UCSD-AML1 (cell line): ENCODE data around the gene EVI5.

Experiments
- DNase-seq: peaks from one replicate; lab custom pipeline; 2025; ENCODE audit not compliant: unreplicated experiment; lab: John Stamatoyannopoulos, UW

The EVI5 gene

DNA sequence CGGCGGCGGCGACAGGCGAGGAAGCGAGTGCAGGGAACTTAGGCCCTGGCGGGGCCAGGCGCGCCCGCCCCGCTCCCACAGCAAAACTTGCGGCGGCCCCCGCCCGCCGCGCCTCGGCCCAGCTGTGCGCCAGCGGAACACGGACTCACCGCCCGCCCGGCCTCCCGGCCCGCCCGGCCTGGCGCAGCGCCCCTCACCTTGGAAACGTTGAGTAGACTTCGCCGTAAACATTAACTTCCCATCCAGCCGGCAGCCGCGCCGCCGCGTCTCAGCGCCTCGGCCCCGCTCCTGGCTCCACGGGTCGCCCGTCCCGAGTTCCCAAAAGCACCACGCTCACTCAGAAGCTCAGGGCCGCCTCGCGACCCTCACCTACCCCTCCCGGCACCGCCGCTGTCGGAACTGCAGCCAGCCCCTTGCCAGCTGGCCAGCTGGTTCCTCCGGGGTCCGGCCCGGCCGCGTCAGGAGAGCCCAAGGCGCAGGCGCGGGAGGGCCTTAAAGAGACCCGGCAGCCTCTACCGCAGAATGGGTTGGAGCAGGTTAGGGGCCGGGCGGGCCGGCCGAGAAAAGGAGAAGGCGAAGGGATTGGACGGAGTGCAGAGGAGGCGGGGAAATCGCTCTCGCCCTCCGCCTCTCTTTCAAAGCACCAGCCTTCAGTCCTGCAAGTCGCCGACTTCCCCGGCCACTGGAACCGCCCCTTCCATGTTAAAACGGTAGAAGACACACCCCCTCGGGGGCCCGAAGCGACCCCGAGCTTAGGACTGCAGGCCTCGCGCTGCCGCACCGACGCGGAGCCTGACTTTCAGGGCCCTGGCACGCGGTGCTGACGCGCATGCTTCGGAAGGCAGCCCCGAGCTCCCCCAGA is at the start of gene EVI5:
TSS of gene EVI5 (minus strand) at position 470 of the 862 bp plus-strand sequence. CDS start 48,562 bp downstream, outside the sequence.
- peak; percentile 92 for DNase-seq

DNA sequence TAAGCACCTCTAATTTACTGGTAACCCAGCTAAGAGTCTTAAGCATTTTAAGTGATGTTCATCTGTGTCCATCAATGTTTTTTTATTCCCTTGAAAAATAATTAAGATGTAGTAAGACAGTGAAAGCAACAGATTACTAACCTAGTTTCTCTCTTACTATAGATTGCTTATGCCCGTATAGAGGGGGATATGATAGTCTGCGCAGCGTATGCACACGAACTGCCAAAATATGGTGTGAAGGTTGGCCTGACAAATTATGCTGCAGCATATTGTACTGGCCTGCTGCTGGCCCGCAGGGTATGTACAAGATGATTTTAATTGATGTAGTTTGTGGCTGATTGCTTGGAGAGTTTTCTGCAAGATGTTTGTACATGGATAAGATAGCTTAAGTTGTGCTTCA is 49.7 kb upstream of the EVI5 start:
- no peak for DNase-seq

DNA sequence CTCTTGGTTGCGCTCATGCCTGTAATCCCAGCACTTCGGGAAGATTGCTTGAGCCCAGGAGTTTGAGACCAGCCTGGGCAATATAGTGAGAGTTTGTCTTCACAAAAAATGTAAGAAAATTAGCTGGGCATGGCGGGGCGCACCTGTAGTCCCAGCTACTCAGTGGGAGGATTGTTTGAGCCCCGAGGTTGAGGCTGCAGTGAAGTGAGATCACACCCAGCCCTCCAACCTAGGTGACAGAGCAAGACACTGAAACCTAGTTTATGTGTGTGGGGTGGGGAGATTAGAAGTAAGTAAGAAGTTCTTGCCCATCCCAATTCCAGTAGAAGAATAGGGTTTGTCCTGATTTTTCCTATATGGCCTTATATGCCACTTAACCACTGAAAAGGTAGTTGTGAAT is 48.9 kb upstream of the EVI5 start:
- DNase-seq = no peak

DNA sequence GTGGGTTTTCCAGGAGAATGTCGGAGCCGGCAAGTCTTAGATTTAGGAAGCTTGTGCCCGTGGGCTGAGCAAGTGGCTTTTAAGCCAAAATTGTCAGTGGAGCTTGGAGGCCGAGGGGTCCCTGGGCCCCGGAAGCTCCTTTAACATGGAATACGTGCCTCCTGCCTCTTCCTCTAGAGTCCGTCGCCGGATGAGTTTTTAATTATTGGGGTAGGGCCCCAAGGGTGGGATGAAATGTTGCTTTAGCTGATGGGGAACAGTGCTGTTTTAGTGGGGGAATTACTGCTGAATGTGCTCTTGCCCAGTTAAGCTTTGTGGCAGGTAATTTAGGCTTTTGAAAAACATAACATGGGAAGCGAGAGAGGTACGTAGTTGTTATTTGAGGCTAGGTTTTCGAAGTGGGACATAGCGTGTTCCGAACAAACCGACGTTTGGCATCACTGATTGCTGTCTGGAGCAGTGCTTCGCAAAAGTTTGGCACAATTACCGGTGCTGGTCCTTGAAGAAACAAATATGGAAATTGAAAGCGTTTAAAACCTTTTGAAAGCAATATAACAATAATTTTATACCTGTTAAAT is 47.7 kb upstream of the EVI5 start:
- DNase-seq = no peak

DNA sequence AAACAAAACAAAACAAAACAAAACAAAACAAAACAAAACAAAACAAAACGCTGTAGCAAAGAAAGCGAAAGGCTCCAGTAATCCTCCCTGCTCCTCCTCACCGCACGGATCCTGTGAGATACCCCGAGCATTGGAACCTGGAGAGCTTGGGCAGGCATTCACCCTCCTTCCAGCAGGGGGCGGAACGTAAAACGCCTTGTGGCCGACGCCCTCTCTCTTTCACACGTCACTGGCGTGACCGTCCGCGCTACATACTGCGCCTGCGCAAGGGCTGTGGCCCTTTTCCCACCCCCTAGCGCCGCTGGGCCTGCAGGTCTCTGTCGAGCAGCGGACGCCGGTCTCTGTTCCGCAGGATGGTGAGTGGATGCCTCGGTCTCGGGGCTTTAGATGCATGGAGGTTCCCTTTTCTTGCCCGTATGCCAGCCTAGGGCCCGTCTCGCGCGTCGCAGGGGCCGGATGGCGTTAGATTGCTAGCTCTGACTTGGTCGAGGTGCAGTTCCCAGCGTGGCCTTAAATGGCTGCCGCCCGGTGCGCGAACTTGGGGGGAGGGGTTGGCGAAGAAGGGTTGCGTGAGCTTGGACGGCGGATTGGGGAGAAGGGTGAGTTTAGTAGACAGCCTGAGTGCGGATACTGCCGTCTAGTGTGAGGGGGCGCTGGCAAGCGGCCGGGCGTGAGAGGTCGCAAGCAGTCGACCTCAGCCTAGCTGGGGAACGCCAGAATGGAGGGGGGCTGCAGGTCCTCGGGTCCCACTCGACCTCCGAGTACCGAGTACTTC is 47.0 kb upstream of the EVI5 start, which contains the start of gene RPL5:
TSS of gene RPL5 (plus strand) at position 279 of the 775 bp plus-strand sequence. CDS start at position 354, 75 bp downstream.
- peak; percentile 98 for DNase-seq

DNA sequence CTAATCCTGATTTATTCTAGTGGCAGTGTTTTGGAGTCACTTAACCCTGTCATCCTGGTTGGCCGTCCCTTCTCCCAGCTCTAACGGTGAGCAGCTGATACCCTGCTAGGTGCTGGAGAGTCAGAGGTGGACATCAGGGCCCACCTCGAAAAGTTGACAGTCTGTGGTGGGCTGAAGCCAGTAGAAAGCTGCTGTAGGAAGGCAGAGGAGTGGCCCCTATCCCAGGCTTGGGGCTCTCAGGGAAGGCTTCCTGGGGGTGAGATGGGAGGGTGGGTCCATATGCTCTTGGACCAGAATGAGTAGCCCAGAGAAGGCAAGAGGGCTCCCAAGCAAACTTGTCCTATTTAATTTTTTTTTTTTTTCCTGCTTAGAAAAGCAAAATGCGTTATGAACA is 46.5 kb upstream of the EVI5 start:
- no peak for DNase-seq

DNA sequence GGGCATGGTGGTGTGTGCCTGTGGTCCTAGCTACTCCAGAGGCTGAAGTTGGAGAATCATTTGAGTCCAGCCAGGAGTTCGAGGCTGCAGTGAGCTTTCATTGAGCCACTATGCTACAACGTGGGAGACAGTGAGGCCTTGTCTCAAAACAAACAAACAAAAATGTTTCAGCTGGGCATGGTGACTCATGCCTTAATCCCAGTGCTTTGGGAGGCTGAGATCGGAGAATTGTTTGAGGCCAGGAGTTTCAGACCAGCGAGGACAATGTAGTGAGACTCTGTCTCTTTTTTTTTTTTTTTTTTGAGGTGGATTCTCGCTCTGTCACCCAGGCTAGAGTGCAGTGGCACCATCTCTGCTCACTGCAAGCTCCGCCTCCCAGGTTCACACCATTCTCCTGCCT is 41.9 kb upstream of the EVI5 start:
- no peak for DNase-seq

DNA sequence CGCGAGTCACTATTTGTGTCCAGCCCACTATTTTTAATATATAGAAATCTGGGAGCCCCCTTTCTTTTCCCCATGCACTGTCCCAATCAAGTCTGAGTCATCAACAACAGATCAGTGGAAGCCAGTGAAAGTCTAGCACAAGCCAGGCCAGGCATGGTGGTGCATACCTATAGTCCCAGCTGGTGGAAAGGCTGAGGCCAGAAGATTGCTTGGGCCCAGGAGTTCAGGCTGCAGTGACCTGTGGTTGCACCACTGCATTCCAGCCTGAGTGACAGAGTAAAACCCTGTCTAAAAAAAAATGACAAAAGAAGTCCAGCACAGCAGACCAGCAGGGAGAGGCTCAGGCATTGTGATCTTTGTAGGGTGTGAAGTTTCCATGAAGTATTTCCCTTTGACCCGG is 38.0 kb upstream of the EVI5 start:
- no peak for DNase-seq

DNA sequence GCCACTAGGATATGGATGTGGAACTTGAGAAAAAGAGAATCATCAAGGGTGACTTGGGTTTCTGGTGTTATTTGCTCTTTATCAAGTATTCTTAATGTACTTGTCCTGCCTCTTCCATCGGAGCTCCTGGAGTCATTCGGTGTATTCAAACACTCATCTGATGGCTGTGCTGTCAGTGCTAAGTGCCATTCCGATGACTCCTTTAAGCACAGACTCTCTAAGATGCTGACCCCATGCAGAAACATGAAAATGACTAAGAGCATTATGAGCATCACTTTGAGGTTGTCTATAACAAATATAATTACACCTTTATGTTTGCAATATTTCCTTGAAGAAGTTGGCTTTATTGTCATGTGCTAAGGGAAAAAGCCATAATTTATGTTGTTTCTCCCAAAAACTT is 35.6 kb upstream of the EVI5 start:
- DNase-seq = no peak

DNA sequence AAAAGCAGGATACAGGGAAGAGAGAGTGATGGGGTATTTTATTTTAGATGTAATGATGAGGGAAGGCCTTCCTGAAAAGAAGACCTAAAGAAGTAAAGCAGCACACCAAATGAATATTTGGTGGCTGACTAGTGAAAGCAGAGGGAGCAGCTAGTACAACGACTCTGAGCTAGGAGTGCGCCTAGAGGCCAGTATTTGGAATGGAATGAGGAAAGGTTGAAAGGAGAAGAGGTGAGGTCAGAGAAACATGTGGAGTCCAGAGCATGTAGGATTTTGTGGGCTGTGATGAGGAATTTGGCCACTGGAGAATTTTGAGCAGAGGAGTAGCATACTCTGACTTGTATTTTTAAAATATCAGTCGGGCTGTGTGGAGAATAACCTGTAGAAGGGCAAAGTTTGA is 35.1 kb upstream of the EVI5 start:
- no peak for DNase-seq

DNA sequence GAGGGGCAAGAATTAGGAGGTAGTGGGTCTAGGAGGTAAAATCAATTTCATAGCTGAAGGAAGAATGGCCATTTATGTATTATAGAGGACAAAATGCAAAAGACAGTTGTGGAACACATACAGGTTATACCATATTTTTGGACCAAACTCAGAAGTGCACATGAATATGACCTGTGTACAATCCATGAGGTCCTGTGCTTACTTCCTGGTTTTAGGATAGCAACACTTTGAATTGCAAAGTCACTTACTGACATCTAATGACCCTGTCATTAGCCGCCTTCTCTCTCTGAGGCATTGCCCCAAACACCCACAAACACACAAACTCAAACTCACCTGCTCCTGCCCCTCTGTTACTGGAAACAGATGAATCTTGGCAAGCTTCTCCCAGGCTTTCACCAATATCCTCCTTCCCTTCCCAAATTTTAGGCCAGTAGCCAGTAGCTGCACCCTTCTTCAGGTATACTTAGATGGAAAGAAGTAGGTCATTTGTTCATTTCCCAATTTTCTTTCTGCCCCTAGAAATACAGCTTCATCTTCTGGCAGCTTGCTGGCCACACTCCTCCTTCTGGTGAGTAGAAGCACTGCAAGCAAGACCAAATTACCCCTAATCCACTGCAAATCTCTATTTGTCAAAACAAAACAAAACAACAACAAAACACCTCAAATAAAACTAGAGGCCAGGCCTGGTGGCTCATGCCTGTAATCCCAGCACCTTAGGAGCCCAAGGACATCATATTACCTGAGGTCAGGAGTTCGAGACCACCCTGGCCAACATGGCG is 33.3 kb upstream of the EVI5 start:
- DNase-seq = no peak

DNA sequence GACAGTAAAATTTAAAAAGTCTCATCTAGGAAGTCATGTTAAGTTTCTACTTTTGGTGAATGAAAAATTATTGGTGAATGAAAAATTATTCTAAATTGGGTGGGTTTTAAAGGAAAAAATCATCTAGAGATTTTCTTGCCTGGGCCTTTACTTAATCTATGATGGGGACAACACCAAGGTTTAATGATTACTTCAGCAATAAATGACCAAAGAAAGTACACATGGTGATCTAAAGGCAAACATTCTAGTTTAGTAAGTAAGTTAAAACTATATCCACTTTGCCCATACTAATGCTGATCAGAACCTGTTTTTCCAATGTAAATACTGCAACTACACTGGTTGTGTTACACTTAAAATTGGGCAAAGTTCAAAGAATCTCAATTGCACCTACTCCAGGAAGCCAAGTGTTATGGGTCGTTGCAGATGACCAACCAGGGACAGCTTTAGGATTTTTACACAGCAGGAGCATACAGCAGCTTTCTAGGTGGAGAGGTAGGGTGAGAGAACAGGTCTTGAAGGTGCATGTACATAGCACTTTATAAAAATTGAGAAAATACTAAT is 32.3 kb upstream of the EVI5 start:
- no peak for DNase-seq

DNA sequence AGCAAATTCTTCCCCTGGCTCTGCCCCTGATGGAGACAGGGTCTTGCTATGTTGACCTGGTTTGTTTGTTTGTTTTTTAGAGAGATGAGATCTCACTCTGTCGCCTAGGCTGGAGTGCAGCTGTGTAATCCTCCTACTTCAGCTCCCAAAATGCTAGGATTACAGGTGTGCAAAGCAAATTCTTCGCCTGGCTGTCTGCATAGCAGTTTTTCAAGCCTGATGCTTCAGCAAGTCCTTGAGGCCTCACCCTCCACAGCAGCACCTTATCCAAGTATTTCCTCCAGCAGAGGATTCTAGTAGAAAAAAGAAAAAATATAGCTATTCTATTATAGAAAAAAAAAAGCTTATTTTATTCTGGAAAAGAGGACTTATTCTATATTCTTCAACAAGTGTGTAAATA is 31.8 kb upstream of the EVI5 start:
- DNase-seq = no peak

DNA sequence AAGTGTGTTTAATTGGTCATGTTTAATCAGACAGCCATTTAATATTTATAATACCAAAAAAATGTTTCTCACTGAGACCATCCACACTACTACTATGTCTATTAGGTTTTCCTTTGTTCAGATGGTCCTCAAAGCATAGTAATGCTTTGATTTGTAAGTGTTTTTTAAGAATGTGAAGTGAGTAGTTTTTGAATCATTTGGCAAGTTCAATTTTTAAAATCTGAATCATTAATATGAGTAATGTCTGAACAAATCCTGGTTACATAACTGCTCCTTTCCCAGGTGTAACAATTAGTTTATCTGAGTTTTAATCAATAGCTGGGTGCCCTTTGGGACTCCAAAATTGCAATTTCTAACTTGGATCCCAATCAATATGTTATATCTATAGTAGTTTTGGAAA is 23.5 kb upstream of the EVI5 start:
- DNase-seq = no peak

DNA sequence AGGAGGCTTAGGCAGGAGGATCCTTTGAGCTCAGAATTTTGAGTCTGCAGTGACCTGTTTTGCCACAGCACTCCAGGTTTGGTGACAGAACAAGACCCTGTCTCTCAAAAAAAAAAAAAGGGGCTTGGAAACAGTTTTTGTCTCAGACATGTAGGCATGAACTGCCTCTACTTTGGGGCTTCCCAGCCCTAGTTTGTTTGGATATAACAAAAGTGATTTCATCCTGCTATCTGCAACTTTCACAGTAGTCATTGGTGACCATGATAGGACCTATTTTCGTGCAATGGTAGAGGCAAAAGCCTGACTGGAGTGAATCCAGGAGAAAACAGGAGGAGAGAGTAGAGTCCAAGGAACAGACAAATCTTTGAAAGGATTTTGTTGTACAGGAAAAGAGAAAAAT is 20.3 kb upstream of the EVI5 start:
- no peak for DNase-seq

DNA sequence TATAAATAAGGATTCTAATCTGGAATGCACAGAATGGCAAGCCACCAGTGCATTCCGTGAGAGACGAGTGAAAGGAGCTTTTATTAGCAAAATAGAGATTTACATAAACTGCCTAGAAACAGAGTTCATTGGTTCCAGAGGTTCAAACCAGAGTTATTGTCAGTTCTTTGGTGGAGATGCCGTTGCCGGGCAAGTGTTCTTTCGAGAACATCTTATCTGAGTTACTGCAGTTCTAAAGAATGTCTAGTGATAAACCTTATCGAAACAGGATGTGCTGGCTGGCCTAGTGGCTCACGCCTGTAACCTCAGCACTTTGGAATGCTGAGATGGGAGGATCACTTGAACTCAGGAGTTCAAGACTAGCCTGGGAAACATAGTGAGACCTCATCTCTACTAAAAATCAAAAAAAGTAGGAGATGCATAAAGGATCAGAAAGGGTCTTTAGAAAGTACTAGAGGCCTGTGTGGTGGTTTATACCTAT is 19.9 kb upstream of the EVI5 start:
- peak; percentile 15 for DNase-seq

DNA sequence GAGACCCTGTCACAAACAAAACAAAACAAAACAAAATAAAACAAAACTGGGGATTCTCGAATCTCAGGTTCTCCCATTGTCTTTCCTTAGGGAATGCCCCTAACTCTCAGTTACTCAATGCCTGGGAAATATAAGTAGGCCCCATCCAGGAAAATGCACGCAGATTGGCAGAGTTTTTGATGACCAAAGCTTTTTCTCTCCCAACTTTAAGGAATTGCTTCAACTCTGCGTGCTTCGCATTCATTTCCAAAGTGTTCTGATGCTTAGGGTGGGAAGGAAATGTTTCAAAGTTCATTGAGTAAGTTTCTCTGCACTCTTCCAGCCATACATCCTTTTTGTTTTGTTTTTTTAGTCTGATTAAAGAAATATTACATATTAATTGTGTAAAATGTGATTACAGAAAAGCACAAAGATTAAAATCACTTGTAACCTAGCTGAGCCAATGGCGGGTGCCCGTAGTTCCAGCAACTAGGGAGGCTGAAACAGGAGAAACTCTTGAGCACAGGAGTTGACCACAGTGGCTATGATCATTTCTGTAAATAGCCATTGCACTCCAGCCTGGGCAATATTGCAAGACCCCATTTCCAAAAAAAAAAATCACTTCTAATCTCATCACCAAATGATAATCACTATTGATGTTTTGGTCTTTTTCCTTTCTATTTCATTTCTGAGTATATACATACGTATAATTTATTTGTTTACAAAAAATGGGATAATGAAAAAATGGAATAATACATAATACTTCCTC is 18.4 kb upstream of the EVI5 start:
- no peak for DNase-seq

DNA sequence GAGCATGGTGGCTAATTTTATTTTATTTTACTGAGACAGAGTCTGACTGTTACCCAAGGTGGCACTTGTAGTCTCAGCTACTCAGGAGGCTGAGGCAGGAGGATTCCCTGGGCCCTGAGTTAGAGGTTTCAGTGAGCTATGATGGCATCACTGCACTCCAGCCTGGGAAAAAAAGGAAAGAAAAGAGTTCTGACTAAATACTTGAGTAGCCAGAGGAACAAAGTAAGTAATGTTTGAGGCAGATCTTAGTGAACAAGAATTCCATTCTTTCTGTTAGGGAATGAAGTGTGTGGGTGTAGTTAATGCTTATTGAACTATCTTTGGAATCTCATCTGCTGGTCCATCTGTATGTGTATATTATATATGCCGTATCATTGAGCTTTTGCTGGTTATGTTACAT is 13.1 kb upstream of the EVI5 start:
- no peak for DNase-seq

DNA sequence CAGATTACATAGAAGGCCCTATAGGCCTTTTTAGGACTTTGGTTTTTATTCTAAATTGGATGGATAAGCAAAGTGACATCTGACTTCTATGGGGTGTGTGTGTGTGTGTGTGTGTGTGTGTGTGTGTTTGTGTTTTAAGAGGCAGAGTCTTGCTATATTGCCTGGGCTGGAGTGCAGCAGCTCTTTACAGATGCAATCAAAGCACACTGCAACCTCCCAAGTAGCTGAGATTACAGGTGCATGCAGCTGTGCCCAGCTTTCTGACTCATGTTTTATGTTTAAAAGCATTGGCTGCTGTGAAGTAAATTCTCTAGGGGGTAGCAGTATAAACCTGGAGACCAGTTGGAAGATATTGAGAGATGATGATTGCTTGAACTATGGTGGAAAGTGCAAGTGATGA is 12.4 kb upstream of the EVI5 start:
- no peak for DNase-seq

DNA sequence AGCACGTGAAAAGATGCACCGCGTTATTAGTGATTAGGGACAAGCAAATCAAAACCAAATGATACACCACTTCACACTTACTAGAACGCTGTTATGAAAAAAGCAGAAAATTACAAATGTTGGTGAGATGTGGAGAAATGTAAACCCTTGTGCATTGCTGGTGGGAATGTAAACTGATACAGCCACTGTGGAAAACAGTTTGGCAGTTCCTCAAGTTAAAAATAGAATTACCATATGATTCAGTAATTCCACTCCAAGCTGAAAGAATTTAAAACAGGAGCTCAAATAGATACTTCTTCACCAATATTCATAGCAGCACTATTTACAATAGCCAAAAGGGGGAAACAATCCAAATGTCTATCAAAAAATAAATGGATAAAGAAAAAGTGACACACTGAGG is 10.3 kb upstream of the EVI5 start:
- no peak for DNase-seq
